ENCODE data around the gene HCFC1R1.
"Not testable (repeated sequence)": the region's sequence is repeated elsewhere in the genome, so short reads cannot be mapped to it uniquely, and the experiment has no call there.

The HCFC1R1 gene, protein sequence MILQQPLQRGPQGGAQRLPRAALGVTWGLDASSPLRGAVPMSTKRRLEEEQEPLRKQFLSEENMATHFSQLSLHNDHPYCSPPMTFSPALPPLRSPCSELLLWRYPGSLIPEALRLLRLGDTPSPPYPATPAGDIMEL
- 8.2 to 15.0 (median 12.7) reads per million in 4 experiments for total RNA-seq

DNA sequence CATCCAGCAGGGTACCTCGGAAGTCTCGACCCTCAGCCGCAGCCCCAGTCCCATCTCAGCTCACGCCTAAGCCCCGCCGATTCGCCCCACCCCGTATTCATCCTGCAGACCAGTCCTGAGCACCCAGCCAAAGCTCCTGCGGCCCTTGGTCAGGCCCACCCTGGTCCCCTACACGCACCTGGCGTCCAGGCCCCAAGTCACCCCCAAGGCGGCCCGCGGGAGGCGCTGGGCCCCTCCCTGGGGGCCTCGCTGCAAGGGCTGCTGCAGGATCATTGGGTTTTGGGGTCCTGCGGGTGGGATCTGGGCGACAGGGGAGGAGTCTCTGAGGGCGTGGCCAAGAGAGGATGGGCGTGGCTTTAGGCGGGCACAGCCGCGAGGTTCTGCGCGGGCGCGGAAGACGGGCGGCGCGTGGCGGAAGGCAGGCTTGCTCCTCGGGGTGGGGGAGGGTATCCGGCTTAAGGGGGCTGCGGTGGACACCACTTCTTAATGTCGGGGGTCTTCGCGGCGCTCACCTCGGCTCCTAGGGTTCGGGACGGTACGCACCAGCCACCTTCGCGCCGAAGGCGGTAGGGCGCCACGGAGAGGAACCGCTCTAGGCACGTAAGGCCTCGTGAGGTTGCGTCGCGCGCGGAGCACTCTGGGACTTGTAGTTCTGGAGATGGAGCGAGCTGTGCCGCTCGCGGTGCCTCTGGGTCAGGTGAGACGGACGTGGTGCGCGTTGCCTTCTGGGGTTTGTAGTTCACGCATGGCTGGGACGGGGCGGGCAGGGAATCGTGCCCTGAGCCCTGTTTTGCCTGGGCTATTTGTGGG lies at the start of gene HCFC1R1, which contains the start of gene THOC6:
TSS of gene HCFC1R1 (minus strand) at position 274 of the 810 bp plus-strand sequence. CDS start at position 273, 1 bp downstream.
TSS of gene THOC6 (plus strand) at position 367 of the 810 bp plus-strand sequence. CDS start at position 659, 292 bp downstream.
- DNase-seq: peak; percentile 89

- DNase-seq: no peak
These were observed 49.7 kb upstream of the HCFC1R1 start for GRCh38 chr16:3073448-3073847.

DNA sequence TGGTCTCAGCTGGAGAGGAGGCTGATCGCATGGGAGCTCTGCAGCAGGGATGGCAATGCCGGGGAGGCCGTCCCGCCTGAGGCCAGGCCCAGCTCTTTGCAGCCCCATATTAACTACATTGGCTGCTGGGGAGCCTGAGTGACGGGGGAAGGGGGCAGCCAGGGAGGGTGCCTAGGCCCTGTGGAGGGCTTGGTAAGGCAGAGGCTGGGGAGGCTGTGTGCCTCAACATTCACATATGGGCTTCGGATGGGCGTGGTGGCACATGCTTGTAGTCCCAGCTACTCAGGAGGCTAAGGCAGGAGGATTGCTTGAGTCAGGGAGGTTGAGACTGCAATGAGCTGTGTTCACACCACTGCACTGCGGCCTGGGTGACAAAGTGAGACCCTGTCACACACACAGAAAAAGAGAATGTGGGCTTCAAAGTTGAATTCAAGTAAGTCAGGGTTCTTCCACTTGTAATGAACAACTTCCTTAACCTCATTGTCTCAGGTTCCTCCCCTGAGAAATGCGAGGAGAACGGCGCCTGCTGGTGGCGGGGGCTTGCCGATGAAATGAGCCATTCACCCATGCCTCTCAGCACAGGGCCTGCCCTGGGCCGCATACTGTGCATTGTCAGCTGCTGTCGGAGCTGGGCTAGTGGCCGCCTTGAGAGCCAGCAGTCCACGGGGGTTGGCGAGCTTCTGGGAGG lies 49.0 kb upstream of the HCFC1R1 start:
- not testable (repeated sequence) for DNase-seq

GRCh38 chr16:3072148-3072547 lies 48.4 kb upstream of the HCFC1R1 start:
- DNase-seq: not testable (repeated sequence)

DNA sequence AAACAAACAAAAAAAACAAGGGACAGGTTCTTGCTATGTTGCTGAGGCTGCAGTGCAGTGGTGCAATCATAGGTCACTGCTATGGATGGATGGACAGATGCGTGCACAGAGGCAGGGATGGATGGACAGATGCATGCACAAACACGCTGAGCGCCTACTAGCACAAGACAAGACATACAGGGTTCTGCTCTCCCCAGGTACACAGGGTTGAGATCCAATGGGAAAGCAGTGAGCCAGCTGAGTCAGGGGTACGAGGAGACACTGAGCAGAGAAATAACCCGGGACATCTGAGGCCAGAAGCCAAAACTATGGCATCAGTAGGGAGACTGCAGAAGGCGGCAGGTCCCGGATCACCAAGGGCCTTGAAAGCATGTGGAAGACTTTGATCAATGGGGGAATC lies 47.9 kb upstream of the HCFC1R1 start:
- DNase-seq: no peak

DNA sequence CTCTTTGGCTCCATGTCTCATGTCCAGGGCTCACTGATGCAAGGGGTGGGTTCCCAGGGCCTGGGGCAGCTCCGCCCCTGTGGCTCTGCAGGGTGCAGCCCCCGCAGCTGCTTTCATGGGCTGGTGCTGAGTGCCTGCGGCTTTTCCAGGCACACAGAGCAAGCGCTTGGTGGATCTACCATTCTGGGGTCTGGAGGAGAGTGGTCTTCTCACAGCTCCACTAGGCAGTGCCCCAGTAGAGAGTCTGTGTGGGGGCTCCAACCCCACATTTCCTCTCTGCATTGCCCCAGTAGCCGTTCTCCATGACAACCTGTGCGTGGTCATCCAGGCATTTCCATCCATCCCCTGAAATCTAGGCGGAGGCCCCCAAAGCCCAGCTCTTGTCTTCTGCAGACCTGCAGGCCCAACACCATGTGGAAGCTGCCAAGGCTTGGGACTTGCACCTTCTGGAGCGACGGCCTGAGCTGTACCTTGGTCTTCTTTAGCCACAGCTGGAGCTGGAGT lies 46.9 kb upstream of the HCFC1R1 start:
- DNase-seq: no peak

- not testable (repeated sequence) for DNase-seq
These were observed 45.4 kb upstream of the HCFC1R1 start for GRCh38 chr16:3069146-3069545.

GRCh38 chr16:3068487-3068886 lies 44.7 kb upstream of the HCFC1R1 start:
- no peak for DNase-seq

DNA sequence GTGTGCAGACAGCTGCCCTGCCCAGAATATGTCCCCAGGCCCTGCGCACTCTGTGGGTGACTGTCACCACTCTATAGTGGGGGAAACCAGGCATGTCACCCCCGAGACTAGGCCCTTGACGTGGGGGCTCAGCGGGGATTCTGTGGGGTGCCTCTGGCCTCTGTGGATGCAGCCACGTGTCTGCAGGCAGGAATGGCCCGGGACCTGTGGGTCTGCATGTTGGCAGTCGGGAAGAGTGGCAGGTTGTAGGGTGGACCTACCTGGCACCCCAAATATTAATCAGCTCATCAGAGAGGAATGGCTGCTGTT lies 42.7 kb upstream of the HCFC1R1 start:
- no peak for DNase-seq

GRCh38 chr16:3065742-3066439 lies 42.1 kb upstream of the HCFC1R1 start:
- no peak for DNase-seq

DNA sequence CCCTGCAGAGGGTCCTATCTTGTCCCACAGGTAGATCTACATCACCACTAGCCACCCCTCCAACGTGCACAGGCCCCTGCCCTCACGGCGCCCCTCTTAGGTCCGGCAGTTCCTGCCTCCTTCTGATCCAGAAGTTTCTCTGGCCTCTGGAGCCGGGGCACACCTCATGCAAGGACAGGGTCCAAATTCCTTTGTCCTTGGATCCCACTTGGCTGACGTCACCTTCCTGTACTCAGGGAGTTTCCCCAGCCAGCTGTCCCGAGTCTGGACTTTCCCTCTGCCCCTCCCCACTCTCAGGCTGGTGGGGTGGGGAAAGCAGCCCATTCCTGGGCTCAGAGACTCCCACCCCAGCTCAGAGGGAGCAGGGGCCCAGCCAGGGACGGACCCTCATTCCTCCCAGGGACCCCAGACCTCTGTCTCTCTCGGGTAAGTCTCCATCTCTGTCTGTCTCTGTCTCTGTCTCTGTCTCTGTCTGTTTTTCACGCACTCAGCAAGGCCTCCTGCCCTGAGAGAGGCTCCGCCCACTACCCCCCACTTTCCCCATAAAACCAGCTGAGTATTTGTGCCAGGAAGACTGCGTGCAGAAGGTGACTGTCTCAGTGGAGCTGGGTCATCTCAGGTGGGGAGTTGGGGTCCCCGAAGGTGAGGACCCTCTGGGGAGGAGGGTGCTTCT lies 41.5 kb upstream of the HCFC1R1 start, which contains the start of gene IL32:
TSS of gene IL32 (plus strand) at position 572 of the 673 bp plus-strand sequence. CDS start 172 bp downstream, outside the sequence.
- peak; percentile 56 for DNase-seq

GRCh38 chr16:3063625-3064386 lies 40.1 kb upstream of the HCFC1R1 start:
- no peak for DNase-seq

DNA sequence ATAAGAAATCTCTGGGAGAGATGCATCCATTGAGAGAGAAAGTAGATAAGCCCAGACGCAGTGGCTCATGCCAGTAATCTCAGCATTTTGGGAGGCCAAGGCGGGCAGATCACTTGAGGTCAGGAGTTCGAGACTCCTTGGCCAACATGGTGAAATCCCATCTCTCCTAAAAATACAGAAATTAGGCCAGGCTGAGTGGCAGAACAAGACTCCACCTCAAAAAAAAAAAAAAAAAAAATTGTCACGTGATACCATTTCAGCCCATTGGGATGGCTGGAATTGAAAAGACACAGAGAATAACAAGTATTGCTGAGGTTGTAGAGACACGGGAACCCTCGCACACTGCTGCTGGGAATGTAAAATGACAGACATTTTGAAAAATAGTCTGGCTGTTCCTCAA lies 38.8 kb upstream of the HCFC1R1 start:
- no peak for DNase-seq

DNA sequence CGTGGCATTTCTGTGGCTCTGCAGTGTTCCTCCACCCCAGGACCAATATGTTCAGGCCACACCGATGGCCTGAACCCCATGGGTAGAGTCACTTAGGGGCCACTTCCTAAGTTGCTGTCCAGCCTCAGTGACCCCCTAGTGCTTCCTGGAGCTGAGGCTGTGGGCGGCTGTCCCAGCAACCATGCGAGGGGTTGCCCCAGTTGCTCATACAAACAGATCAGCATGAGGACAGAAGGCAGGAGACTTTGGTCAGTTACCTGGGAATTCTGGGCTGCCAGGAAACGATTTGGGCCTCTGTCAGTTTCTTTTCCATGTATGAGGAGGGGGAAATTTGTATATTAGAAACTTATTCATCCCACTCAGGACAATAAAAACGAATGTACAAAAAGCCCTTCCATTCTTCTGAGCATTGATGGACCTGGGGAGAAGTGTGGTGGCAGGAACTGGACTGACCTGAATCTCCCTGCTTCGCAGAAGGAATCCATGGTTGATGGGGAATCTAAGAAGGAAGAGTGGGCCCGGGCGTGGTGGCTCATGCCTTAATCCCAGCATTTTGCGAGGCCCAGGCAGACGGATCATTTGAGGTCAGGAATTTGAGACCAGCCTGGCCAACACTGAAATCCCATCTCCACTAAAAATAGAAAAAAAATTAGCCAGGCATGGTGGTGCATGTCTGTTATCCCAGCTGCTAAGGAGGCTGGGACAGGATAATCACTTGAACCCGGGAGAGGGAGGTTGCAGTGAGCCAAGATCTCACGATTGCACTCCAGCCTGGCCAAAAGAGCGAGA lies 36.8 kb upstream of the HCFC1R1 start:
- no peak for DNase-seq

DNA sequence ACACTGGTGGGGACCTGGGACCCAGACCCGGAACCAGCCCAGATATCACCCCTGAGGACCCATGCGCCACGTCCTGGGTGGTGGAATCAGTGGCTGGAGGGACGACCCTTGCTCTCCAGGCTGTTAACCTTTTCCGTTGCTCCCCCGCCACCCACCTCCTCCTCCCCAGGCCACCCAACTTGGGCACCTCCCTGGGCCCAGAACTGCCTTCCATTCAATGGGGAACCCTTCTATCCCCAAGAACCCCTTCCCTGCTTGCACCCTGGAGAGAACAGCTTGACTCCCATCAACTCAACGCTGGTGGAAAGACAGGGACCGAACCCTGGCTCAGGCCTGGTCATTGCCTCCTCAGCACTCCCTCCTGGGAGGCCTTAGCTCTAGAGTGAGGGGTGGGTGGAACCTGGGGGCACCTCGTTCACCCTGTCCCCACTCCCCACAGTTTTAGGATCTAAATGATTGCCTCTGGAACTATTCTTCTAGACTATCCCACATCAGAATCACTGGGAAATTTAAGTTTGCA lies 36.0 kb upstream of the HCFC1R1 start:
- DNase-seq: no peak

GRCh38 chr16:3059041-3059722 lies 35.4 kb upstream of the HCFC1R1 start:
- DNase-seq: peak; percentile 81

DNA sequence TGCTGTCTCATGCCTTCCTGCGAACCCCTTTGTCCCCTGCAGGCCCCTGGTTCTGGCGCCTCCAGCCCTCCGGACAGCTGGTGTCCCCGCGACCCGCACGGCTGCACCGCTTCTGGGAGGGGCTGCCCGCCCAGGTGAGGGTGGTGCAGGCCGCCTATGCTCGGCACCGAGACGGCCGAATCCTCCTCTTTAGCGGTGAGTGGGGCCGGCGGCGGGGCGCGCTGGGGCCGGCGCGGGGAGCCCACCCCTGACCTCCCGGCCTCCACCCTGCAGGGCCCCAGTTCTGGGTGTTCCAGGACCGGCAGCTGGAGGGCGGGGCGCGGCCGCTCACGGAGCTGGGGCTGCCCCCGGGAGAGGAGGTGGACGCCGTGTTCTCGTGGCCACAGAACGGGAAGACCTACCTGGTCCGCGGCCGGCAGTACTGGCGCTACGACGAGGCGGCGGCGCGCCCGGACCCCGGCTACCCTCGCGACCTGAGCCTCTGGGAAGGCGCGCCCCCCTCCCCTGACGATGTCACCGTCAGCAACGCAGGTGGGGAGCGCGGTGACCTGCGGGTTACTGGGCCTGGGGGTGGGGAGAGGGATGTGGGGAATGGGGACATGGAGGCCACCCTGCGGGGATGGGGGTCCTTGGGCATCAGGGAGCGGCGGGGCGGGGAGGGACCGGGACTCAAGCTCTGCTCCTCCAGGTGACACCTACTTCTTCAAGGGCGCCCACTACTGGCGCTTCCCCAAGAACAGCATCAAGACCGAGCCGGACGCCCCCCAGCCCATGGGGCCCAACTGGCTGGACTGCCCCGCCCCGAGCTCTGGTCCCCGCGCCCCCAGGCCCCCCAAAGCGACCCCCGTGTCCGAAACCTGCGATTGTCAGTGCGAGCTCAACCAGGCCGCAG lies 34.6 kb upstream of the HCFC1R1 start:
- peak; percentile 41 for DNase-seq
